Neural progenitor cell (in vitro differentiated cells): ENCODE data around the gene MACROD2.

Experiments
- CTCF ChIP-seq: fragments of 200-600 bp; sonication (generic); IDR thresholded peaks from 2 replicates; pipeline ENCODE4 v1.5.1; 2017; ENCODE audit warnings: antibody characterized with exemption, mild to moderate bottlenecking
- EZH2 ChIP-seq: fragments of 200-600 bp; sonication (generic); IDR thresholded peaks from 2 replicates; pipeline ENCODE4 v1.6.1; 2017; ENCODE audit warnings: antibody characterized with exemption, mild to moderate bottlenecking, moderate library complexity
- EZH2phosphoT487 ChIP-seq: fragments of 200-600 bp; sonication (generic); IDR thresholded peaks from 2 replicates; pipeline ENCODE4 v1.6.1; 2017; ENCODE audit warnings: antibody characterized with exemption

GRCh38 chr20:15710636-15711035 lies 1715.3 kb downstream of the MACROD2 start:
- TF ChIP-seq CTCF (no peak), EZH2 (no peak), EZH2phosphoT487 (no peak)
